T-helper 1 cell treated with Interleukin-12 subunit alpha and Interleukin-12 subunit beta and Interleukin-4 antibody, amounts not matched to agents 30 ng/mL and 1 ng/mL, for 36 hours (primary cell): ENCODE data around the gene NRG3. TPM values are rescaled to one million over a fixed set of nuclear protein-coding genes. Genes with fewer than 3 reads are reported as not detected.

Experiments used
- intact Hi-C: fragments of 100-400 bp; cut with micrococcal nuclease; formaldehyde crosslinking; loops from one replicate; pipeline ENCODE4 v1.15.1; 2024
- total RNA-seq: library from RNA; stranded (reverse); gene quantifications from 2 replicates; pipeline ENCODE4 v1.2.3, GENCODE V29; 2022

Gene NRG3
- total RNA-seq, 1 donor from 2014 or later: not detected

GRCh38 chr10:82558014-82558607 is 683.1 kb downstream of the NRG3 start:
- intact Hi-C loops: no loop called here

GRCh38 chr10:82564353-82565196 is 689.6 kb downstream of the NRG3 start:
- intact Hi-C loops: no loop called here

GRCh38 chr10:82565197-82565575 is 690.2 kb downstream of the NRG3 start:
- intact Hi-C loops: no loop called here

DNA sequence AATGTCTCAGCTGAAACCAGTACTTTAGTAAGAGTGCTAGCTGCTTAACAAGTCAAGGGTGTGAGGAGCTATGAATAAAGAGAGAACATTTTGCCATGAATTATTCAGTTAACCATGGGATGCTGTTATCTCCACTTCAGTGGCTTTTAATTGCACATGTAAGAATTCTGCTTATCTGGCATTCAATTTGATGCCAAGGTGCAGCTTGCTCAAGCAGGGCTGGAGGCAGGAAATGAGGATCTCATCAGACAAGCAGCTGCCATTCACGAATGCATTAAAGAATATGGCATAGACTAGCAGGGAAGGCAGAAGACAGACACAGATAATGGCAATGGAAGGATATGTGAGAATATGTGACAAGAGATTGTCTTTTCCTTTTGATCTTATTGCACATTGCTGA is 697.8 kb downstream of the NRG3 start:
- intact Hi-C loops: no loop called here

- intact Hi-C loops: no loop called here
These were observed 699.1 kb downstream of the NRG3 start for GRCh38 chr10:82574081-82574480.

DNA sequence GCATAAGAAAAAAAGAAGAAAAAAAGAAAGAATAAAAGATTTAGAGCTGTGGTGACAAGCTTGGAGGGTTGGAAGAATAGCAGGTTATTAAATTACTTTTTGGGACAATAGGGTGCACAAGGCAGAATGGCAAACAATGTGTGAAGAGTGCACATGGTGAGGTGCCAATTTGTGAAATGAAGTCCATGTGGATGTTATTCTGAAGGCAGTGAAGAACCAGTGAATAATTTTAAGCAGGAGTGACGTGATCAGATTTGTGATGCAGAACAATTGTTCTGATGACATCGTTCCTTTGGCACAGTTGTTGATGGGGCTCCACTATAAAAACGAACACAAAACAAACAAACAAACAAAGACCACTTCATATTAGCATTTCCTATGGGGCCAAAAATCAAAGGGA is 700.3 kb downstream of the NRG3 start:
- intact Hi-C loops: no loop called here

GRCh38 chr10:82576093-82576492 is 701.1 kb downstream of the NRG3 start:
- intact Hi-C loops: no loop called here

DNA sequence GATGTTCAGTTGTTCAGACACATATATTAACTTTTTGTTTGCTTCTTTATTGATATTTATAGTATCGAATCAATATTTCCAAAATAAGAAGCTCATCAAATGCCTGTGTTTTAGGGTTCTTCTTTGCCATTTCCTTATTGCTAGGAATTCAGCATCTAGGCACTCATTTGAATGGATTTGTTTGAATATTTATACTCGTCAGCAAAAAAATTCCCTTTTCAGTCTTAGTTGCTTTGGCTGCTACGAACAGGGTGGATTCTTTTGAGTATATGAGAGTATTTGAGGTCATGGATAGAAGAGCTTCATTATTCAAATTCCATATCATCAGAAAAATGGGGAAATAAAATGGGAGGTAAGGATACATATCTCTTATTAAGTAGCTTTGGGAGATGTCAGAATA is 706.9 kb downstream of the NRG3 start:
- intact Hi-C loops: no loop called here

GRCh38 chr10:82591421-82591820 is 716.4 kb downstream of the NRG3 start:
- intact Hi-C loops: no loop called here

DNA sequence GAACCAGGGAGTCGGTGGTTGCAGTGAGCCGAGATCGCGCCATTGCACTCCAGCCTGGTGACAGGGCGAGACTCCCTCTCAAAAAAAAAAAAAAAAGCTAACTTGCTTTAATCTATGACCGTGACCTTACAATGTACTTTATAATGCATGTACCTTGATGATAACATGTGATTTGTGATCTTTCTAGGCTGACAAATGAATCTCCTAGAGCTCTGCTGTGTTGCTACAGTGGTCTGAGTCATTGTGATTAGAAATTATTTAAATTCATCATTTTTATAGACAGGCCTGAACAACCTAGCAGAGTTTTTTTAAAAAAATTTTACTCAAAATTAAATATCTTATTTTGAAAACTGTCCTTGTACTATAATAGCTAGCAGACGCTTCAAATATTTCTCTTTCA is 722.8 kb downstream of the NRG3 start:
- intact Hi-C loops: no loop called here

DNA sequence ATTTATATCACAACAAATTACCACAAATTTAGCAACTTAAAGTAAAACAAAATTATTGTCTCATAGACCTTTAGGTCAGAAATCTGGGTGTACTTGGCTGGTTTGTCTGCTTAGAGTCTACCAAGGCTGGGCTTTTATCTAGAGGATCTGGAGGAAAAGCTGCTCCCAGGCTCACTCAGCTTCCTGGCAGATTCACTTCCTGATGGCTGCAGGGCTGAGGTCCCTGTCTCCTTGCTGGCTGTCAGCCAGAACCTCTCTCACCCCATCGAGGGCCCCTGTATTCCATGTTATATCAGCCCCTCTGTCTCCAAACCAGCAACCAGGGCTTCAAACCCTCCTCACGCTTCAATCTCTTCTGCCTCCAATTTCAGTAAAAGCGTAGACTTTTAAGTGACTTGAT is 734.9 kb downstream of the NRG3 start:
- intact Hi-C loops: no loop called here

GRCh38 chr10:82618007-82618406 is 743.0 kb downstream of the NRG3 start:
- intact Hi-C loops: no loop called here

GRCh38 chr10:82621680-82622079 is 746.7 kb downstream of the NRG3 start:
- intact Hi-C loops: no loop called here

- intact Hi-C loops: no loop called here
These were observed 747.5 kb downstream of the NRG3 start for GRCh38 chr10:82622479-82622878.

DNA sequence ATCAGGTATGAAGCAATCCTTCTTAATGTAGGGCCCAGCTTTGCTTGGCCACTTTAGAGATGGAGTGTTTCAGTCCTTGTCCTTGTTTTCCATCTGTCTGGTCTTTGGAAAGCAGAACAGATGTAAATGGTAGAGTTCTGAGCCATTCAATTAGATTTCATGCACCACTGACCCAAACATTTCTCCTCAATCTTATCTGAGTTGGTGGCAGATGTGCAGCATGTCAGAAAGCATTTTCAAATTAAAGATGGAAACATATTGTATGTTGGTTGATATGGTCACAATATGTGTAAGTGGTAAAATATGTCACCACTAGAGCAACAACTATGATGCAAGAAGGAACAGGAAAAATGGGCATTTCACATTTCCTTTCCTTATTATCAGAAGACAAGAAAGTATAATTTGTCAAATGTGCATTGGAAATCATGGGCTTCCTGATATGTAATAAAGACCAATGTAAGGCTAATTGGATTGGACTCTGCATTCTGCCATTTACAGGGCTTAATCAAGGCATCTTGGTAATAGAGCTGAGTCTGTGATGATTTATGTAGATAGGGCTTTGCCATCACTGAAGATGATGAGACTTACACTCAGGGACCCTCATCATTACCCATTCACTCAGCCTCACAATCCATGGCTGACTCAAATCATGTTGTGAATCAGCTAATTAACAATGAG is 750.7 kb downstream of the NRG3 start:
- intact Hi-C loops: no loop called here

DNA sequence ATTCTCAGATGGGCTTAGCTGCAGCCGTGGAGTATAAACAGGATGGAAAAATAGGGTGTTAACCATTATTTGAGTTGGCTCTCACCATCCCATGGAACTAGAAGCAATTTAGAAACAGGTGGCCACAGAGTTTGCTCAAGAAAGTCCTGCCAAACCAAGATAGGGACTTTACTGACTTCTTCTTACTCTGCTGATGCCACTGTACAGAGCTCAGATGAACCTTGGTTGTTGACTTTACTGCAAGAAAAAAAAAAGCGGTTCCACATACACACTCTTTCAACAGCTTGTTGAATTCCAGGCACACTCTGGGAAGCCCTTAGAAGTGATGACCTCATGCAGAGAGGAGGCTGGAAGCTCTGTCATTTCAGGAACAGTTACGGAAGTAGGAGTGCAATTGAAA is 753.4 kb downstream of the NRG3 start:
- intact Hi-C loops: no loop called here

- intact Hi-C loops: no loop called here
These were observed 768.1 kb downstream of the NRG3 start for GRCh38 chr10:82643076-82643475.

DNA sequence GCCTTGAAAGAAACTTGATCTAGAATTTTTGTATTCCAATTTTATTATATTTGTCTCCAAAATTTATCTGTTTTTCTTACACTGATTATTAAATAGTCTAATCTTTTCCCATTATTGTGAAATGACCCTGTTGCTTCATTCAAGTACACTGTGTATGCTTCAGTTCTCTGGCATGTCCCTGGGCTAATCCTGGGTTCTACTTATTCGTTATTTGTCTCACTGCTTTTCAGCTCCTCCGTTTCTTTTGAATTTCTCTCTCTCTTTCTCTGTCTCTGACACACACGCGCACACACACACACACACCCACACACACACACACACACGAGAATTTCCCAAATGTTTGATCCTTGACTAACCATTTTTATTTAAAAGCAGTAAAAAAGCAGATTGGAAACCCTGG is 768.6 kb downstream of the NRG3 start:
- intact Hi-C loops: no loop called here

GRCh38 chr10:82645221-82645620 is 770.2 kb downstream of the NRG3 start:
- intact Hi-C loops: no loop called here

GRCh38 chr10:82653244-82654155 is 778.5 kb downstream of the NRG3 start:
- intact Hi-C loops: no loop called here

- intact Hi-C loops: no loop called here
These were observed 785.2 kb downstream of the NRG3 start for GRCh38 chr10:82660205-82660604.
